Right renal cortex interstitium (tissue), 3 donors: ENCODE measurements around the gene MRPL54. TPM values are rescaled to one million over a fixed set of nuclear protein-coding genes. Genes with fewer than 3 reads are reported as not detected.
"Not testable (repeated sequence)": the region's sequence is repeated elsewhere in the genome, so short reads cannot be mapped to it uniquely, and the experiment has no call there.

ENCODE experiments used
- DNase-seq, 3 donors: peaks; one replicate each; pipeline ENCODE4 v3.0.0-alpha.2; 2013; ENCODE audit warnings: low read depth in 3 of 3, low spot score in 2 of 3
- polyA plus RNA-seq, 3 donors: library from polyadenylated mRNA; unstranded; fragments of 120-200 nt; gene quantifications; one replicate each; pipeline ENCODE4 v1.2.1, GENCODE V29; 2013; ENCODE audit not compliant: insufficient read length in 3 of 3

MRPL54 gene
- polyA plus RNA-seq, 3 donors: 30.5 to 31.9 (median 30.5) TPM

DNA sequence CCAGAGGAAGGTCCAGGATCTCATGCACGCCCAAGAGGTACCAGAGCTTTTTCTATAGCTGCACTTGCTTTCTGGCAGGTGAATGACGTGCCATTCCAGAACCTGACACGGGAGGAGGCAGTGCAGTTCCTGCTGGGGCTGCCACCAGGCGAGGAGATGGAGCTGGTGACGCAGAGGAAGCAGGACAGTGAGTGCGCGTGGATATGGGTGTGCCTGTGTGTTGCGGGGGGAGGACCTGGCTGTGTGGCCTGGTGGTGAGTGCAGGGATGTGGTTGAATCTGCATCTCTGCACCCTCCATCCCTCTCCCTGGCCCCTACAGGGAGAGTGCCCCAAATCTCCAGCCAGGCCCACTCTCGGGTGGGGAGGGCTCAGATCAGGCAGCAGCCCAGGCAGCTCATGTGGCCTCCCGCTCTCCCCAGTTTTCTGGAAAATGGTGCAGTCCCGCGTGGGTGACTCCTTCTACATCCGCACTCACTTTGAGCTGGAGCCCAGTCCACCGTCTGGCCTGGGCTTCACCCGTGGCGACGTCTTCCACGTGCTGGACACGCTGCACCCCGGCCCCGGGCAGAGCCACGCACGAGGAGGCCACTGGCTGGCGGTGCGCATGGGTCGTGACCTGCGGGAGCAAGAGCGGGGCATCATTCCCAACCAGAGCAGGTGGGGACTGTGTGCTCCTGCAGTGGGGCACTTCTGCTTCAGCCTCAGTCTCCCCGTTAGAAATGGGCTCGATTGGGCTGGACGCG is 23.8 kb upstream of the MRPL54 start:
- DNase-seq: no peak

DNA sequence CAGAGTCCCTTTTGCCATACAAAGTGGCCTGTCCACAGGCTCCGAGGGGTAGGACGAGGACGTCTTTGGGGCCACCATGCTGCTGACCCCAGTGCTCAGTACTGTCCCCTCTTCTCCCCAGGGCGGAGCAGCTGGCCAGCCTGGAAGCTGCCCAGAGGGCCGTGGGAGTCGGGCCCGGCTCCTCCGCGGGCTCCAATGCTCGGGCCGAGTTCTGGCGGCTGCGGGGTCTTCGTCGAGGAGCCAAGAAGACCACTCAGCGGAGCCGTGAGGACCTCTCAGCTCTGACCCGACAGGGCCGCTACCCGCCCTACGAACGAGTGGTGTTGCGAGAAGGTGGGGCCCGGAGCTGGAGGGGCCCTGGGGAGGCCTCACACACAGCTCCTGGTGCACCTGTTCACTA is 22.1 kb upstream of the MRPL54 start:
- no peak for DNase-seq

DNA sequence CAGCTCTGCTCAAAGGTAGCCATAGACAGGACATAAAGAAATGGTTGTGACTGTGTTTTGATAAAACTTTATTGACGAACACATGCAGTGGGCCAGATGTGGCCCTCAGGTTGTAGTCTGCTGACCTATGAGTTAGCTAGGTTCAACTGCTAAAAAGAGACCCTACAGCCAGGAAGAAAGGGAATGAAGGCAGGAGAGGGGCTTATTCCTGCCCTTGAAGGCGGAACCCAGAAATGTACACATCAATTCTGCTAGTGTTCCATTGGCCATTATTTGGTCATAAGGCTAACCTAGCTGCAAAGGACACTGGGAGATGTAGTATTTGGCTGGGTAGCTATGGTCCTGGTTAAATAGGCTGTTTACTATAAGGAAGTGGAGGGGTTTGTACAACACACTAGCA is 19.0 kb upstream of the MRPL54 start:
- DNase-seq: no peak

DNA sequence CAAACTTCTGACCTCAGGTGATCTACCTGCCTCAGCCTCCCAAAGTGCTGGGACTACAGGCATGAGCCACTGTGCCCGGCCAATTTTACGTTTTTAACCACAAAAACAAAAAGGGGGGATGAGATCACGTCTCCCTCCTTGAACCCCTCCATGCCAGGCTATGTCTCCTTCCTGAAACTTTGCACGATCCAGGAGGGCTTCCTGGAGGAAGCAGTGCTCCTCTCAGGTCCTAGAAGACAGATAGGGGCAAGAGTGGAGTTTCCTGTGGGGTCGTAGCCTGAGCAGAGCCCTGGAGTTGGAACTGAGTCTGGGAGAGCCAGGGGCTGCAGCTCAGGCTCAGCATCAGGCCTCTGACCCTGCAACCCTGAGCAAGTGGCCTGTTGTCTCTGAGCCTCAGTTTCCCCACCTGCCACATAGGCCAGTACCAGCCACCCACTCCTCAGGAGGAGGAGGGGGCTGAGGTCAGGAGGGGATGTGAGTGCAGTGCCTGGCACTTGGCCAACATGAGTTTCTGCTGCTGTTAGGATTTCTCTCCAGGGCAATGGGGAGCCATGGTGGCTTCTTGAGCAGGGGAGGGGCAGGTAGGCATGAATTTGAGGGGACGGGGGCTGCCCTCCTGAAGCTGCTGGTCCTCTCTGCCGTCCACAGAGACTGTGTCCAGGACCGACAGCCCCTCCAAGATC is 17.0 kb upstream of the MRPL54 start:
- no peak for DNase-seq

DNA sequence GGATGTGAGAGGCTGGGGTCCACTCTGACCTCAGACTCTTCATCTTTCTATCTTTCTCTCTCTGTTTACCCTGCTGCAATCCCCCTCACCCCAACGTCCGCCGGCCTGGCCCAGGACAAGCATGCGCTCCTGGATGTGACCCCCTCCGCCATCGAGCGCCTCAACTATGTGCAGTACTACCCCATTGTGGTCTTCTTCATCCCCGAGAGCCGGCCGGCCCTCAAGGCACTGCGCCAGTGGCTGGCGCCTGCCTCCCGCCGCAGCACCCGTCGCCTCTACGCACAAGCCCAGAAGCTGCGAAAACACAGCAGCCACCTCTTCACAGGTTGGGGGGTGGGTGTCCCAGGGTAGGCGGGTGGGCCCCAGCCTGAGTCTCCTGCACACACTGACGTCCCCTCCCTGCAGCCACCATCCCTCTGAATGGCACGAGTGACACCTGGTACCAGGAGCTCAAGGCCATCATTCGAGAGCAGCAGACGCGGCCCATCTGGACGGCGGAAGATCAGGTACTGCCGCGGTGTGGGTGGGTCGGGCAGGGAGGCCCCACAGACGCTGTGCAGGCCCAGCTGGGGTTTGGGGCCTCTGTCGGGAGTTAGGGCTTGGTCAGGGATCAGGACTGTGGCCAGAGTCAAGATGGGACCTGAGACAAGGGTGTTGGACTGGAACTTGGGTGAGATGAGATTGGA is 16.0 kb upstream of the MRPL54 start:
- DNase-seq: no peak

DNA sequence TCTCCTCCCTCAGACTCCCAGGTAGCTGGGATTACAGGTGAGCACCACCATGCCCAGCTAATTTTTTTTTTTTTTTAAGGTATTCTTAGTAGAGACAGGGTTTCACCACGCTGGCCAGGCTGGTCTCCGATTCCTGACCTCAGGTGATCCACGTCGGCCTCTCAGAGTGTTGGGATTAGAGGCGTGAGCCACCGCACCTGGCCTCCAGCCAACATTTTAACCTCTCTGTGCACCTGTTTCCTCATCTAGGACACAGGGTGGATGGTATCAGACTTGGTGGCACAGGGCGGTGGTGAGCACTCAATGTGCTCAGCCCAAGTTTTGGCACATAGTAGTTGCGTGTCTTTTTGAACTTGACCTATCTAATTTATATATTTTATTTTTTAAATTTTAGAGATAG is 13.5 kb upstream of the MRPL54 start:
- no peak for DNase-seq

DNA sequence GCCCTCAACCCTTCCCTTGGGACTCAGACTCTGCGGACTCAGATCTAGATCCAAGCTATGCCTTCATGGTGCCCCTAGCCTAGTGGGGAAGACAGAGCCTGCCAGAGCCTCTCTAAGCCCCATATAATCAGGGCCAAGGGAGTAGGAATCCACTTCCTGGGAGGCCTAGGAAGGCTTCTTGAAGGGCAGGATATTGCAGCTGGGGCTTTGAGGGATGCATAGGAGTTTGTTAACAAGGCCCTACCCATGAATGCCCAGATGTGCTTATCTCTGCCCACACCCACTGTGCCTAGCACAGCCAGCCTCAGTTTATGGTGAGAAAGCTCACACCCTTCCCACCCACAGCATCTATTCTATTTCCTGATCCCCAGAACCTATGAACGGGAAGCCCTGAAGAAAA is 12.3 kb upstream of the MRPL54 start:
- DNase-seq: no peak

DNA sequence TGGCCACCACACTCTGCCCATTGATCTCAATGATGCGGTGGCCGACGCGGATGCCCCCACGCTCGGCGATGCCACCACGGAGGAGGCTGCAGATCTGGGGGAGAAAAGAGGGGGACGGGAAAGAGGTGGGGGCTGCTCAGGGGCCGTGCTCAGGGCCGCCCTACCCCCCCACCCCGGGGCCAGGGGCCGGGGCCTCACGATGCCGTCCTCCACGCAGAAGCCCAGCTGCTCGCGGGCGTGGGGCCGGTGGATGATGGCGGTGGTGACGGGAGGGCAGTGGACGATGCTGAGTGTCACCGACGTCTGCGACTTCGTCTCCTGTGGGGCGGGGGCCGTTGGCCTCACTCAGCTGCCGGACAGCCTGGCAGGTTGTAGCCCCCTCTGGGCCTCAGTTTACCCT is 11.2 kb upstream of the MRPL54 start:
- DNase-seq: no peak

DNA sequence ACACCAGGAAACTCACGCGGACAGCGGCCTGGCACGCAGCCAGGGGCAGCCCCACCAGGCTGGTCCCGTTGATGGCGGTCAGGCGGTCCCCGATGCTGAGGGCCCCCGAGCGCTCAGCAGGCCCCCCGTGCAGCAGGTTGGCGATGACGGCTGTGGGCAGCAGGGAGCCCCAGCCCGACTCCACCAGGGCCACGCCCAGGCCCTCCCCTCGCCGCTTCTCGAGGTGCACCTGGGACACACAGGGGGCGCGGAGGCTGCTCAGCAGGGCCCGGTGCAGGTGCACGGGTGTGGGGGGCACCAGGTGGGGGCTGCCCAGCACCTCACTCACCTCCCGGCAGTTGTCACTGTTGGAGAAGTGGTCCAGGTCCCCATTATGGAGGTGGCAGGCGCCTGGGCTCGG is 10.0 kb upstream of the MRPL54 start:
- DNase-seq: no peak

DNA sequence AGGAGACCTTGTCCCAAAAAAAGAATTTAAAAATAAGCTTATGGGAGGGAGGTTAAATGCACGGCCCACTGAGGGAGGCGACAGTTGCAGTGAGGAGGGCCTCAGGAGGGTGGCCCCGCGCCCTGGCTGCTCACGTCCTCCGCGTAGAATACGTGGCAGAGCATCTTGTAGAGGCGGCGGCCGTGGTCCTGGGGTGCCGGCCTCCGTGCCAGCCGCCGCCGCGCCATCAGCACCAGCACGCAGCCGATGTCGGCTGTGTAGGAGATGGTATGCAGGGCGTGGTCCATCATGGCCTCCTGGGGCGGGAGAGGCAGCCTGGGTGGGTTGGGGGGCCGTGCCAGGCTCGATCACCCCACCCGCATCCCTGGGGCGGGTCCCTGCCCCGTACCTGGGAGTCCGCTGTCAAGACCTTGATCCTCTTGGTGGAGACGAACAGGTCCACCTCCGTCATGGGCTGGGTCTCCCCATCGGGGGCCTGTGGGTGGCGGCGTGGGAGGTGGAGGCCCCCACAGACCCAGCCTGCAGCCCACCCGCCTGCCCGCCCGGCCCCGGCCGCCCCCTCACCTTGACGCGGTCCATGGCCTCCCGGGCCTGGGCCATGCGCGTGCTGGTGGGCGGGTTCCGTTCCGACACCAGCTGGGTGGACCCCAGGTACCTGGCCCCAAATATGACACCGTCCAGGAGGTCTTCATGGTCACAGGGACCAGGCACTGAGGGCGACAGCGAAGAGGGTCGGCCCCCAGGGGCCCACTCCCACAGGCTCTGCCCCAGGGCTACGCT is 8.7 kb upstream of the MRPL54 start:
- no peak for DNase-seq

DNA sequence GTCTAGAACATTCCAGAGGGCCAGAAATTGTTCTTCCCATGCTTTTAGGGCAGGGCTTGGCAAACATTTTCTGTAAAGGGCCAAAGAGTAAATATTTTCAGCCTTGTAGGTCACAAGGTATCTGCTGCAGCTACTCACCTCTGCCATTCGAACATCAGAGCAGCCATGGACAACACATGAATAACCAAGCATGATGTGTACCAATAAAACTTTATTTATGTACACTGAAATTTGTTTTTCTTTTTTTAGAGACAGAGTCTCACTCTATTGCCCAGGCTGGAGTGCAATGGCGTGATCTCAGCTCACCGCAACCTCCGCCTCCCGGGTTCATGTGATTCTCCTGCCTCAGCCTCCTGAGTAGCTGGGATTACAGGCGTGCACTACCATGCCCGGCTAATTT is 4.8 kb upstream of the MRPL54 start:
- not testable (repeated sequence) for DNase-seq

DNA sequence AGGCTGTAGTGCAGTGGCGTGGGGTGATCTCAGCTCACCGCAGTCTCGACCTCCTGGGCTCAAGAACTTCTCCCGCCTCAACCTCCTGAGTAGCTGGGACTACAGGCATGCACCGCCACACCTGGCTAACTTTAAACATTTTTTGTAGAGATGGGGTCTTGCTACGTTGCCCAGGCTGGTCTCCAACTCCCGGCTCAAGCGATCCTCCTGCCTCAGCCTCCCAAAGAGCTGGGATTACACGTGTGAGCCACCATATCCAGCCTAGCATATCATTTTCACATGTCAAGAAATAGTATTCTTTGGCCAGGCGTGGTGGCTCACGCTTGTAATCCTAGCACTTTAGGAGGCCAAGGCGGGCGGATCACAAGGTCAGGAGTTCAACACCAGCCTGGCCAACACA is 4.2 kb upstream of the MRPL54 start:
- DNase-seq: not testable (repeated sequence)

DNA sequence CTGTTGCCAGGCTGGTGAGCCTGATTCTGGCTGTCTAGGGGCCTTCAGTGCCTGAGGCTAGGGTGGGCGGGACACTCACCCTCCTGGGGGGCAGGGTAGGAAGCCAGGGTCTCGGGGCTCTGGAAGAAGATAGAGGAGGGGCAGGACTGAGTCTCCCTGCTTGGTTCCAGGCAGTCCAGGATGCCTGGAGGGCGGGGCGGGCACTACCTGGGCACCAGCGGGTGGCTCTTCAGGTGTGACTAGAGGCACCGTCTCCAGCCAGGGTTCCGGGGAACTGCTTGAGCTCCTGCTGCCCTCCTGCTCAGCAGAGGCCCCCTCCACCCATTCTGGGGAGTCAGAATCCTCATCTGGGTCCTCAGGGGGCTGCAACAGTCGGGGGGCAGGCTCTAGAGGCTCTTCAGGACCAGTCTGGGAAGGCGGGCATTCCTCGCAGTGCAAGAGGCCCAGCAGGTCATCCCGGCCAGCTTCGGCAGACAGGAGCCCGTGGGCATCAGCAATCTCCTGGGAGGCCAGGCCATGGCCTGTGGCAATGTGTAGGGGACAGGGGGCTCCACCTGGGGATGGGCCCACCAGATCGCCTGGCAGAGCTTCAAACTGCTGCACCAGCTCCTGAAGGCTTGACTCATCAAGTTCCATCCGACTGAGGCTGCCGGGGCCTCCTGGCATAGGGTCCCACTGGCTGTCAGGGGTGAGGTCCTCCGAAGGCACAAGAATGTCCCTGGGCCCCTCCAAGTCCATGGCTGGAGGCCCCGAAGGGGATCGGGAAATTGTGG is 2.8 kb upstream of the MRPL54 start:
- DNase-seq: no peak

DNA sequence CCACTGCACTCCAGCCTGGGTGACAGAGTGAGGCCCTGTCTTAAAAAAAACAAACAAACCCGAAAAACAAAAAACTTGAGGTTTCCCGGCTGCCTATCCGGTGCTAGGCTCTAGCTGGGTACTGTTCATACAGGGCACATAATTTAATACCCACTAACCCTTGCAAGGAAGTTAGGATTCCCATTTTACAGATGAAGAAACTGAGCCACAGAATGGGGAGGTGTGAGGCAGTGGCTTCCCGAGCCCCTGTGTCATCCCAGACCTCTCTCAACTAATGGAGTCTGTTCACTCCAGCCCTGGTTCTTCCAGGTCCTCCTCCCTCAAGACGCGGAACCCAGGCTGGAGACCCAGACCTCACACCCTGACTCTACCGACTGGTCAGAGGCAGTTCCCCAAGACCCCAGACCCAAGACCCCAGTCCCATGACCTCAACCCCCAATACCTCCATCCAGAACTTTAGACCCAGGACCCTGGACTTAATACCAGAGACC is 1.6 kb upstream of the MRPL54 start:
- no peak for DNase-seq

DNA sequence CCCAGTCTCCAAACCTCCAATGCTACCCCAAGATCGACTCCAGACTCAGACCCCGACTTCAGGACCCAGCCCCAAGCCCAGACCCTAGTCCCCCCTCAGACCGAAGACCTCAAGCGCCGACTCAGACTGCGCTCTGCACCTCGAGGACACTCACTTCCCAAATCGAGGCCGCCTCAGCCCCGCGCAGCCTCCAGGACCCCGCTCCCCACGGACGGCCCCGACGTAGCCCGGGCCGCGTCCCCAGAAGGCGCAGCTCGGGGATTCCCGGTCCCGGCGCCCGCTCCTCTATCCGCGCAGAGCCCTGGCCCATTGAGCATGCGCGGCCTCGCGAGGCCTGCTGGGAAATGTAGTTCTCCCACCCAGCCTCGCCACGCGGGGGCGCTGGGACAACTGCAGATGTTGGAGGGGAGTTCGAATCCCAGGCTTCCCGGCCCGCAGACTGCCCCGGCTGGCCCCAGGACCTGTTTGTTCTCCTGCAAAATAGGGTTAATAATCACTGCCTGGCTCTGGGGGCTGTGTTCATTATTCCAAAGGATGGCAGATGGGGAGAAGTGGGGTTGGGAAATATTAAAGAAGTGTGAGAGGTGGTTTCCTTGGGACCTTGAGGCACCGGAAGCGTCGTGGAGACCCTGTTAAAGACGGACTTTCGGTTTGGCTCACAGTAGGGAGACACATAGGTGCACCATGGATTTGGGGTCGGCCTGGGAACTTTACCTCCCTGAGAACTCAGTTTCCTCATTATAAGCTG is 926 bp upstream of the MRPL54 start, which contains the start of gene APBA3:
APBA3 (minus strand) TSS at position 311 of the 748 bp plus-strand sequence. CDS start 1,428 bp downstream, outside the sequence.
- peak; percentile 69 to 80 (median 71) for DNase-seq

DNA sequence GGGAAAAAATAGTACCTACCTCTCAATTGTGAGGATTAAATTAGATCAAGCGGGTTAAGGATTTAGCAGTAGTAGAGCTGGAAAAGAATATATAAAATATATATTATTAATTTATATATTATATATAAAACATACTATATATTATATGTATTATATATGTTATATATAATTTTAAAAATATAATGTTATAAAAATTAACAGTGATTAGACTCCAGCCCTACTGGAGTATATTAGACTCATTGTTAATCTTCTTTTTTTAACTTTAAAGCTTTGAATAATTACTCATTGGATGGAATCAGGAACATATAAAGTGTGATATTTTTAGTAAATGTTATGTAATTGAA is 380 bp upstream of the MRPL54 start:
- DNase-seq: no peak

DNA sequence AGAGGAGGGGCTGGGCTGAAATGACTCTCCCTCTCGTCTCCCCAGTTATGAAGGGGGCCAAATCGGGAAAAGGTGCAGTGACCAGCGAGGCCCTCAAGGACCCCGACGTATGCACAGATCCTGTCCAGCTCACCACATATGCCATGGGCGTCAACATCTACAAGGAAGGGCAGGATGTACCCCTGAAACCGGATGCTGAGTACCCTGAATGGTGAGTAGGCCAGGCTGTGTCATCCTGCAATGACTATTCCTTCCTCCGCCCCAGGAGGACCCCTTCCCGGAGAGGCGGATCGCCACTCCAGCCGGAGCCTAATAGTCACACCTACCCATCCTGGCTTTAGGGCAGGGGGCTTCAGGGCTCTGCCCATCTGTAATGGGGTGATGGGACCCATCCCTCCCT is 2.6 kb downstream of the MRPL54 start:
- DNase-seq: no peak

DNA sequence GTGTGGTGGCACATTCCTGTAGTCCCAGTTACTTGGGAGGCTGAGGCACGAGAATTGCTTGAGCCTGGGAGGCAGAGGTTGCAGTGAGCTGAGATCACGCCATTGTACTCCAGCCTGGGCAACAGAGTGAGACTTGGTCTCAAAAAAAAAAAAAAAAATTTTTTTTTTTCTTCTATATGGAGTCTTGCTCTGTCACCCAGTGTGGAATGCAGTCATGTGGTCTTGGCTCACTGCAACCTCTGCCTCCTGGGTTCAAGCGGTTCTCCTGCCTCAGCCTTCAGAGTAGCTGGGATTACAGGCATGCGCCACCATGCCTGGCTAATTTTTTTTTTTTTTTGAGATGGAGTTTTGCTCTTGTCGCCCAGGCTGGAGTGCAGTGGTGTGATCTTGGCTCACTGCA is 3.3 kb downstream of the MRPL54 start:
- not testable (repeated sequence) for DNase-seq

DNA sequence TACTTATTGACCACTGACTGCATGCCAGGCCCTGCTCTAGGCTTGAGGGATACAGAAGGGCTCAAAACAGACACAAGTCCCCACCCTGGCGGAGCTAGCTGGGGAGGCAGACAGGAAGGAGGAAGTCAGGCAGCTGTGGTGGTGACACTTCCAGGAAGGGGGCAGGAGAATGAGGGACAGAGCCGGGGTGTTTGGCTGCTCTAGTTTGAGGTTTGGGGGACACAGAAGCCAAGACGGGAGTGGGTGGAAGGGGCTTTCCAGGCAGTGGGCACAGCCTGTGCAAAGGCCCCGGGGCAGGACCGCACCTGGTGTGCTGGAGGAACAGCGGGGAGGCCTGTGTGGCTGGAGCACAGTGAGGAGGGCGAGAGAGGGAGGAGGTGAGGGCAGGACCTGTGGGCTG is 4.0 kb downstream of the MRPL54 start:
- no peak for DNase-seq
